H1 (cell line): Measurements from ENCODE around the gene CA5A. TPM values are rescaled to one million over a fixed set of nuclear protein-coding genes. Genes with fewer than 3 reads are reported as not detected.

ENCODE experiments used
- CTCF ChIP-seq, 3 experiments: IDR thresholded peaks; 1 replicate in 2 of 3; 2 replicates in 1 of 3; pipeline versions ENCODE4 v1.5.1 to v1.6.1; 2011; ENCODE audit warnings: low read length in 3 of 3, mild to moderate bottlenecking in 3 of 3, inconsistent platforms in 2 of 3, low read depth in 1 of 3, moderate library complexity in 1 of 3; ENCODE audit not compliant: insufficient read depth in 1 of 3; ENCODE audit errors: control extremely low read depth in 1 of 3
- KDM4A ChIP-seq: IDR thresholded peaks from one replicate; pipeline ENCODE4 v1.7.1; 2012; ENCODE audit warnings: low read depth, mild to moderate bottlenecking, moderate library complexity, low read length, inconsistent platforms; ENCODE audit not compliant: severe bottlenecking
- RFX5 ChIP-seq: IDR thresholded peaks from 2 replicates; pipeline ENCODE4 v1.6.1; 2011; ENCODE audit warnings: low read depth, low read length, improper control_type of control experiment, borderline replicate concordance
- polyA plus RNA-seq, 7 experiments: library from polyadenylated mRNA; depleted of rRNA in 3 of 7; stranded (reverse) in 5 of 7; unstranded in 2 of 7; fragments of >200 nt in 5 of 7; fragments of 200-250 nt in 2 of 7; gene quantifications; 1 replicate in 5 of 7; 2 replicates in 1 of 7; 4 replicates in 1 of 7; pipeline versions ENCODE4 v1.2.1 to v1.2.3, GENCODE V29; 2011 to 2013; ENCODE audit warnings: missing spikeins in 2 of 7, mixed read lengths in 2 of 7
- total RNA-seq: library from RNA; stranded (reverse); fragmentation: NEBNext Ultra II Directional; extraction: Animal tissue kit (Norgen Biotek cat#: 25700); gene quantifications from 2 replicates; pipeline ENCODE4 v1.2.1, GENCODE V29; 2021
- TF ChIP-seq, protein P1 (sequence below): IDR thresholded peaks from 2 replicates; pipeline ENCODE4 v1.6.1; 2011; ENCODE audit warnings: low read length, improper control_type of control experiment
- TF ChIP-seq, protein P2 (sequence below): IDR thresholded peaks from 2 replicates; pipeline ENCODE4 v1.6.1; 2012; ENCODE audit warnings: inconsistent platforms

CA5A gene
- total and polyA plus RNA-seq, 2 of the 8 experiments (the other 6 are each of a cell fraction or from before 2014, with no cell fraction given): not detected

DNA sequence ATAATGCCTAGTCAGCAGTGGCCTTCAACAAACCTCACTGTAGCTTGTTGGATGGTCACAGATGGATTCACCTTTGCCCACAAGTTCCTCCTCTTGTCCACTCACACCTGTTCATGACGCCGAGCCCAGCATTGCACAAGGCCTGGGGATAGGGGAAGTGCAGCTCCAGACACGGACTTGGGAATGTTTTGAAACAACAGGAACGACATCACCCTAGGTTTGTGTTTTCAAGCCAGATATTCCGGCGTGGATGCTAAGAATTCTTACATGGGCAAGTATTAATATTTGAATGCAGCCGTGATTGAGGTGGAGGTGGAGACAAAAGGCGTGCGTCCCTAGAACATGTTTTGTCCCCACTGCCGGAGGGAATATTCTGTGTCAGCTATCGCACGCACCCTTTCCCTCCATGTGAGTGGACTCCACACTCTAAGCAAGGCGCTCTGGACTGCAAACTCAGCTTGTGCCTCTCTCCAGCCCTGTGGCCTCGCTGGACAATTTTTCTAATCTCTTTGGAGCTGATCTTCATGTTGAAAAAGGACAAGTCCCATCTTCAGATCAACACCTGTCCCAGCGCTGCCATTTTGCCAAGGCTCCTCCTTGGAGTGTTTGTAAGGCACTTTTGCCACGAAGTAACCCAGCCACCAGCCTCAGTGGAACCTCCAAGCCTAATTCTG, 12.9 kb upstream of the CA5A start (continued):
- TF ChIP-seq CTCF (IDR thresholded peaks at IDR 0.05; ENCODE audit: control extremely low read depth in 1 of 3, insufficient read depth in 1 of 3, low read depth in 1 of 3, low read length in 3 of 3): no peak
- TF ChIP-seq, protein P1, sequence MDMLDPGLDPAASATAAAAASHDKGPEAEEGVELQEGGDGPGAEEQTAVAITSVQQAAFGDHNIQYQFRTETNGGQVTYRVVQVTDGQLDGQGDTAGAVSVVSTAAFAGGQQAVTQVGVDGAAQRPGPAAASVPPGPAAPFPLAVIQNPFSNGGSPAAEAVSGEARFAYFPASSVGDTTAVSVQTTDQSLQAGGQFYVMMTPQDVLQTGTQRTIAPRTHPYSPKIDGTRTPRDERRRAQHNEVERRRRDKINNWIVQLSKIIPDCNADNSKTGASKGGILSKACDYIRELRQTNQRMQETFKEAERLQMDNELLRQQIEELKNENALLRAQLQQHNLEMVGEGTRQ: no peak
- TF ChIP-seq, protein P2, sequence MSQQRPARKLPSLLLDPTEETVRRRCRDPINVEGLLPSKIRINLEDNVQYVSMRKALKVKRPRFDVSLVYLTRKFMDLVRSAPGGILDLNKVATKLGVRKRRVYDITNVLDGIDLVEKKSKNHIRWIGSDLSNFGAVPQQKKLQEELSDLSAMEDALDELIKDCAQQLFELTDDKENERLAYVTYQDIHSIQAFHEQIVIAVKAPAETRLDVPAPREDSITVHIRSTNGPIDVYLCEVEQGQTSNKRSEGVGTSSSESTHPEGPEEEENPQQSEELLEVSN: no peak
- TF ChIP-seq RFX5: no peak
- TF ChIP-seq KDM4A: no peak
- TF ChIP-seq, all 59 proteins: peak for 0
